Measurements from ENCODE around the gene CA12. TPM values are rescaled to one million over a fixed set of nuclear protein-coding genes. Genes with fewer than 3 reads are reported as not detected.

The CA12 gene
- total RNA-seq, 2 experiments from 2014 or later = not detected

GRCh38 chr15:63340878-63341277, 40.8 kb downstream of the CA12 start:
- Mint-ChIP-seq H3K36me3 (ENCODE audit: low read depth) (no peaks in the 10 kb centered on the region), H3K27me3 (no peaks in the 10 kb centered on the region), H3K4me3 (no peak overlapping the region), H3K9me3 (no peaks in the 10 kb centered on the region), H3K4me1 (ENCODE audit: low read depth) (no peaks in the 10 kb centered on the region), H3K27ac (no peak overlapping the region)
- H3K27ac ChIP-seq (ENCODE audit: low read depth in 1 of 2, low read length in 2 of 2) = no peak overlapping the region
- H3K9me3 ChIP-seq (ENCODE audit: control insufficient read depth in 1 of 2, insufficient read depth in 1 of 2, low read length in 2 of 2) = no peaks in the 10 kb centered on the region
- ChIA-PET CTCF (no interaction called here), POLR2A (no interaction called here)
- ATAC-seq (ENCODE audit: poor library complexity) (no peak), DNase-seq (no peak)
- no peak overlapping the region for H3K4me3 ChIP-seq (ENCODE audit: low read length)
- intact Hi-C loops (cut with DNase I, micrococcal nuclease) = no loop called here
- no peak for TF ChIP-seq CTCF (IDR thresholded peaks at IDR 0.05)
- H3K27me3 ChIP-seq (ENCODE audit: control insufficient read depth in 1 of 2, insufficient read depth in 2 of 2, low read length in 2 of 2) = peaks cover 0 to 5% of the 10 kb centered on the region in 2 experiments
- no peaks in the 10 kb centered on the region for H3K4me1 ChIP-seq (ENCODE audit: insufficient read depth, low read length)
- no peaks in the 10 kb centered on the region for H3K36me3 ChIP-seq (ENCODE audit: insufficient read depth, low read length)

GRCh38 chr15:63340353-63340752, 41.3 kb downstream of the CA12 start:
- TF ChIP-seq CTCF (IDR thresholded peaks at IDR 0.05) = no peak
- ChIA-PET CTCF (no interaction called here), POLR2A (no interaction called here)
- H3K9me3 Mint-ChIP-seq = no peaks in the 10 kb centered on the region
- no peaks in the 10 kb centered on the region for H3K36me3 ChIP-seq (ENCODE audit: insufficient read depth, low read length)
- H3K4me1 Mint-ChIP-seq (ENCODE audit: low read depth) = no peaks in the 10 kb centered on the region
- no peak for DNase-seq
- intact Hi-C loops (cut with DNase I, micrococcal nuclease) = no loop called here
- H3K27ac ChIP-seq (ENCODE audit: low read depth in 1 of 2, low read length in 2 of 2) = no peak overlapping the region
- ATAC-seq (ENCODE audit: poor library complexity) = no peak
- no peak overlapping the region for H3K4me3 ChIP-seq (ENCODE audit: low read length)
- H3K27me3 Mint-ChIP-seq = no peaks in the 10 kb centered on the region
- H3K4me1 ChIP-seq (ENCODE audit: insufficient read depth, low read length) = no peaks in the 10 kb centered on the region
- no peak overlapping the region for H3K27ac Mint-ChIP-seq
- H3K4me3 Mint-ChIP-seq = no peak overlapping the region
- peaks cover 0 to 5% of the 10 kb centered on the region in 2 experiments for H3K27me3 ChIP-seq (ENCODE audit: control insufficient read depth in 1 of 2, insufficient read depth in 2 of 2, low read length in 2 of 2)
- H3K36me3 Mint-ChIP-seq (ENCODE audit: low read depth) = no peaks in the 10 kb centered on the region
- H3K9me3 ChIP-seq (ENCODE audit: control insufficient read depth in 1 of 2, insufficient read depth in 1 of 2, low read length in 2 of 2) = no peaks in the 10 kb centered on the region

- Mint-ChIP-seq H3K36me3 (ENCODE audit: low read depth) (no peaks in the 10 kb centered on the region), H3K27ac (no peak overlapping the region), H3K4me1 (ENCODE audit: low read depth) (no peaks in the 10 kb centered on the region), H3K9me3 (no peaks in the 10 kb centered on the region), H3K4me3 (no peak overlapping the region), H3K27me3 (no peaks in the 10 kb centered on the region)
- H3K27me3 ChIP-seq (ENCODE audit: control insufficient read depth in 1 of 2, insufficient read depth in 2 of 2, low read length in 2 of 2) = peaks cover 0 to 5% of the 10 kb centered on the region in 2 experiments
- H3K36me3 ChIP-seq (ENCODE audit: insufficient read depth, low read length) = no peaks in the 10 kb centered on the region
- DNase-seq (no peak), ATAC-seq (ENCODE audit: poor library complexity) (no peak)
- no peak for TF ChIP-seq CTCF (IDR thresholded peaks at IDR 0.05)
- POLR2A ChIA-PET = no interaction called here
- no peak overlapping the region for H3K27ac ChIP-seq (ENCODE audit: low read depth in 1 of 2, low read length in 2 of 2)
- no peak overlapping the region for H3K4me3 ChIP-seq (ENCODE audit: low read length)
- intact Hi-C loops (cut with DNase I, micrococcal nuclease) = no loop called here
- no peaks in the 10 kb centered on the region for H3K9me3 ChIP-seq (ENCODE audit: control insufficient read depth in 1 of 2, insufficient read depth in 1 of 2, low read length in 2 of 2)
- H3K4me1 ChIP-seq (ENCODE audit: insufficient read depth, low read length) = no peaks in the 10 kb centered on the region
- CTCF ChIA-PET = no interaction called here
These were observed 41.8 kb downstream of the CA12 start for GRCh38 chr15:63339836-63340235.
